GM12865 (cell line): ENCODE data around the gene LAIR2.
A peak's percentile ranks its signal among the peaks of the same experiment; 100 is the strongest.
"Not testable (repeated sequence)": the region's sequence is repeated elsewhere in the genome, so short reads cannot be mapped to it uniquely, and the experiment has no call there.

ENCODE experiments used
- DNase-seq: peaks from one replicate; pipeline ENCODE4 v3.0.0; 2010; ENCODE audit warnings: low read depth
- H3K4me3 ChIP-seq: 2 replicates; pipeline ENCODE4 v1.5.1; 2011; ENCODE audit warnings: mild to moderate bottlenecking, low read depth, low read length, control low read depth
- CTCF ChIP-seq: IDR thresholded peaks from 2 replicates; pipeline ENCODE4 v1.5.1; 2011; ENCODE audit warnings: low read length, control low read depth, low read depth, inconsistent platforms; ENCODE audit not compliant: insufficient read depth; ENCODE audit errors: missing control alignments

Gene LAIR2

GRCh38 chr19:54462047-54462654, 40.5 kb upstream of the LAIR2 start:
- peak overlapping the region; percentile 88 for H3K4me3 ChIP-seq
- DNase-seq, result no peak
- TF ChIP-seq CTCF, result no peak

GRCh38 chr19:54462655-54463530, 39.7 kb upstream of the LAIR2 start:
- TF ChIP-seq CTCF, result peak; percentile 14
- DNase-seq, result peak; percentile 82
- H3K4me3 ChIP-seq, result peak overlapping the region; percentile 88

GRCh38 chr19:54463531-54464043, 39.0 kb upstream of the LAIR2 start, which contains the start of gene LENG9:
TSS of gene LENG9 (minus strand) at chr19:54463778. CDS start at chr19:54463526, 252 bp downstream.
- peak; percentile 100 for DNase-seq
- TF ChIP-seq CTCF, result no peak
- H3K4me3 ChIP-seq, result peak within 1 kb of the TSS; percentile 90

GRCh38 chr19:54464044-54464629, 38.5 kb upstream of the LAIR2 start:
- peak overlapping the region; percentile 90 for H3K4me3 ChIP-seq
- no peak for TF ChIP-seq CTCF
- DNase-seq, result peak; percentile 99

- peak; percentile 95 for DNase-seq
- peak overlapping the region; percentile 90 for H3K4me3 ChIP-seq
- TF ChIP-seq CTCF, result no peak
These were observed 37.8 kb upstream of the LAIR2 start for GRCh38 chr19:54464630-54465425.

- DNase-seq, result no peak
- TF ChIP-seq CTCF, result no peak
- no peak overlapping the region for H3K4me3 ChIP-seq
These were observed 37.1 kb upstream of the LAIR2 start for GRCh38 chr19:54465426-54466109.

GRCh38 chr19:54466110-54466480, 36.5 kb upstream of the LAIR2 start:
- not testable (repeated sequence) for DNase-seq, H3K4me3 ChIP-seq
